Stimulated activated CD8-positive, alpha-beta memory T cell treated with anti-CD3 and anti-CD28 coated beads, Interleukin-7, amount 100 ng/mL, for 1 hour (primary cell): ENCODE data around the gene ACTR3.

Source experiments
- DNase-seq, 2 donors: peaks; one replicate each; pipeline ENCODE4 v3.0.0-alpha.2; 2020; ENCODE audit warnings: low read depth in 2 of 2

Gene ACTR3

DNA sequence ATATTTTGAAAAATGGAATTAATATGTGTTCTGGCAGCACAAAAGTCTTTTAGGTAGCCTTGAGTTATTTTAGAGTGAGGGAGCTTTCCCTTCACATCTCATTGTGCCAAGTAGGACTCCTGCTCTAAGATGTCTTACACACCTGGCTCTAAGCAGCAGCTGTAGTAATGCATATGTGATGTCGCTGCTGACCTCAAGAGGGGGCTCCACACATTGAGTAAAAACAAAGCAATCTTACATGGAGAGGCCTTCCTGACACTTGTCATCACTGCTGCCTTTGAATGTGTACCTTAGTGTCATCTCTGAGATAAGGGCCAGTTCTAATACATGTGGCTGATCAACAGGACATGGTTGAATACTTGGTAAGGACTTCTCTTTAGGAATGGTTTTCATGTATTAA, 75.8 kb downstream of the ACTR3 start:
- no peak for DNase-seq

- no peak for DNase-seq
These were observed 76.3 kb downstream of the ACTR3 start for GRCh38 chr2:113966171-113966570.

DNA sequence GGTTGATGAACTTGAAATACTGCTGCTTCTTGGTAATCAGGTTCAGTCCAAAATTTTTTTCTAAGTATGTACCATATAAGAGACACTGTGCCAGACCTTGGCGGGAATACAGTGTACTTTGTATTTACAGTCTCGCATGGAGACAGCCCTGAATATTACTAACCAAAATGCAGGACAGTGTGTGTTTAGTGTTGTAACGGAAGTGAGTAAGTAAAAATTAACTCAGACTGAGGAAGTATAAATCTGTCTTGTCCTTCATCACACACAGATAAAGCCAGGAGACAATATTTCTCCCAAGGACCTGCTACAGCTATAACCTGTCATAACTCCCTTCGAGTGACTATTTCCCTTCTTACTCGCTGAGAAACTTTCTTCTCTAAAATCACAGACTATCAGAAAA, 76.9 kb downstream of the ACTR3 start:
- no peak for DNase-seq

DNA sequence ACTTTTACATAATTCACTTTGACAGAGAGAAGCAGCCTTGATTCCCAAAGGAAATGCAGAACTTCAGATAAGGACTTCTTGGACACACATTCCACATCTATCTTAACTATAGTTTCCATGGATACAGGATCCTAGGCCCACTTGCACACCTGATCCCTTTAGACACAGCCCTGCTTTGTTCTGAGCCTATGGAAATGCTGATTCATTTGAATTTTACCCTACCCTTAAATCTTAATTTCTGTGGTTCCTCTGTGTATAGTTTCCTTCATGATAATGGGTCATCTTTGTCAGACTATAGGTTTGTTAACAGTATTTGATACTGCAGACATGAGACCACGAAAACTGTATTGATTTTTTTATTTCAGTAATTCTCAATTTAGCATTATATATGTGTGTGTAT, 77.4 kb downstream of the ACTR3 start:
- no peak for DNase-seq

DNA sequence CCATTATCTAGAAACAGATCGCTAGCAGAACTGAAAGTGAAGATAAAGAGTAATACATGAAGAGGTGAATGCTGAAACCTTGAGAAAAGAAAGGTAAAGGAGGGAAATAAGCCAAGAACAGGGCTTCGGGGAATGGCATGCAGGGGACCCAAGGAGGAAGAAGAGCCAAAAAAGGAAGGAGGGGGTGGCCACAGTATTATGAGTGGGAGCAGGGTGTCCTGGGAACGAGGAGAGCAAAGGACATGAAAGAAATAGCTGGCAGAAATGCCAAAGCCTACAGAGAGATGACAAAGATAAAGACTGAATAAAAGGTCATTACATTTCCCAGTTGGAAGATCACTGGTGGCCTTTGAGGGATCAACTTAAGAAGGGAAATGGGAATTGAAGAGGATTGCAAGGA, 82.9 kb downstream of the ACTR3 start:
- DNase-seq = no peak

DNA sequence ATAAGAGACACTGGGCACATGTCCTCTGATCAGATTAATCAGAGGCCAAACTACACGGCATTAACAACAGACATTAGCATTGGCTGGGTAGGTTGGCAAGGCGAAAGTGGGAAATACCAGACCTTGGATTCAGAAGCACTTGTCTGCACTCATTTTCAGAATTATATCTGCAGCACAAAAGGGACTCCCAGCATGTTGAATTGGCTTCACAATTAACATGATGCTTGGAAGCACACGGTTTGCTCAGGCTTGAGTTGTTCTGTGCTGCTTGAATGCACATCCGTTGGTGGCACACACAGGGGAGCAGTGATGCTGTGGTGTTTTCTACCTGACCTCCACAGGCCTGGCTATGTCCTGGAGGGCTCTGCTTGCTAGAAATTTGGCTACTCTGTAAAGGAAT, 83.9 kb downstream of the ACTR3 start:
- DNase-seq = no peak

DNA sequence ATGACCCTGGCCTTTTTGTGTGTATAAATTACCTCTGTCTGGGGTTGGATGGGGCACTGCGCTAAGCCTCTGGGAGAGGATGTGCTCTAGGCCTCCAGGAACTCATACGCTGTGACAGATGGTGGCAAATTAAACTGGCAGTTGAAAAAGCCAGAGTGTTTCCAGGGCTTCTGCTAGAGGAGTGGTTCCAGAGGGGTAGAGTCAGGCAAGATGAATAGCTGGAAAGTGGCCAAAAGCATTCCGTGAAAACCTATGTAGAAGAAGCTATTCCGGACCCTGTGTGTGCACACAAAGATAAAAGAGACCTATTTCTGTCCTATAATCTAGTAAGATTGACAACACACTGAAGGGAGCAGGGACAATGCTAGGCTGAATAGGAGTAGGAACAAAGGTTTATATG, 84.8 kb downstream of the ACTR3 start:
- no peak for DNase-seq

DNA sequence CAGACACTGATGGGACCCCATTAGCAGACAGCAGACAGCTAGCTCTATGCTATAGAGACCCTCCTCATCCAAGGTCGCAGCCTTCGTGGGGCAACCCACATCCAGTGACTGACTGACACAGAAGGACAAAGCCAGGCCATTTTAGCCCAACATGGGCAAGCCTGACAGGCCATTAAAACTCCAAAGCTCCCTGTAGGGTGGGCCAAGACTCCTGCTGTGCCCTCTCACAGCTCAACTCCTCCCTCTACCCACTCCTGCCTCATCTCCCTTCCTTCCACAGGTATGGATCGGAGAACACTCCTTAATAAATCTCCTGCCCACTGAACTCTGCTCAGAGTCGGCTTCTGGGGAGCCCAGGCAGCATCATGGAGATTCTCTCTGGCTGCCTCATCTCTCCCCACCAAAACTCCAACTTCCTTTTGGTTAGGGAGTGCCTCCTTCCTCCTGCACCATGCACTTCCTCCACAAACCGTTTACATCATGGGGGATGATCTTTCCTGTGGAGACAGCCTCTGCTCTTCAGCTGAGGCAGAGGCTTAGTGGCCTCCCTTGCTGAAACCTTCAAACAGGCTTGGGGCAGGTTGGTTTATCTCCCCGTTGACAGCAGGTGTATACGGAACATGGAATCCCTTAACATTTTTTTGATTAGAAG, 86.5 kb downstream of the ACTR3 start:
- no peak for DNase-seq

- no peak for DNase-seq
These were observed 87.3 kb downstream of the ACTR3 start for GRCh38 chr2:113977060-113977659.

DNA sequence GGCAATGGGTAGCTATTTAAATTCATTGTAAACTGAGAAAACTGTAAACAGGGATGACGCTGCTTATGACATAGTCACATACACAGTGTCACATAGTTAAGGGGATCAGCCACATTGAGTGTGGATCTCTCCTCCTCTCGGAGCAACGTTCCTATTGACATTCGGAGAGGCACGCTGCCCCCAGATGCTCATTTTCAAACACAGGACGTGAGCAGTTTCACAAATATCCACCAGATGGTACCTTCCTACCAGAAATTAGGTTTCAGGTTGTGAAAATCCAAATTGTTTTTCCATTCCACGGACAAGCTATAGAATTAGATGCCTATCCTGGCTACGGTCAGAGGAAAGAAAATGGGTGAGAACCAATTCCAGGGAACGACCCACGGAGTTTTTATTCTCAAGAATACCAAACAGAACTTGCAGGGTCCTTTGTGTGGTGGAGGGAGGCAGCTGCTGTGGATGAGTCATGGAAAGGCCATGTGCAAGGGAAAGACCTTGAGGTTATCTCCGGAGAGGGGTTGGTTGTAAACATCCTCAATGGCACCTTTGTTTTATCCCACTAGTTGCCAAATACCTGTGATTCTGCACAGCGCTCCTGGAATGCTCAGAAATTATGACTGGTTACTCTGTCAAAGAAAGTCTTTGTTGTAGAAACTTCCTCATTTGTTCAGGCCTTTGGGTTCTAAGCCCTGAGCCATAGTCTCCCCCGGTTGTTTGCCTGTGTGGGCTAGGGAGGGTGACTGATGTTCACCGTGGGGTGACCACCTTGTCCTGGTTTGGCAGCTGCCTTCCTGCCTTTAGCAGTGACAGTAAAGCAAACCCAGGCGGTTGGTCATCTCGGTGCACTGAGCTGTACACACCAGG, 88.0 kb downstream of the ACTR3 start:
- no peak for DNase-seq

DNA sequence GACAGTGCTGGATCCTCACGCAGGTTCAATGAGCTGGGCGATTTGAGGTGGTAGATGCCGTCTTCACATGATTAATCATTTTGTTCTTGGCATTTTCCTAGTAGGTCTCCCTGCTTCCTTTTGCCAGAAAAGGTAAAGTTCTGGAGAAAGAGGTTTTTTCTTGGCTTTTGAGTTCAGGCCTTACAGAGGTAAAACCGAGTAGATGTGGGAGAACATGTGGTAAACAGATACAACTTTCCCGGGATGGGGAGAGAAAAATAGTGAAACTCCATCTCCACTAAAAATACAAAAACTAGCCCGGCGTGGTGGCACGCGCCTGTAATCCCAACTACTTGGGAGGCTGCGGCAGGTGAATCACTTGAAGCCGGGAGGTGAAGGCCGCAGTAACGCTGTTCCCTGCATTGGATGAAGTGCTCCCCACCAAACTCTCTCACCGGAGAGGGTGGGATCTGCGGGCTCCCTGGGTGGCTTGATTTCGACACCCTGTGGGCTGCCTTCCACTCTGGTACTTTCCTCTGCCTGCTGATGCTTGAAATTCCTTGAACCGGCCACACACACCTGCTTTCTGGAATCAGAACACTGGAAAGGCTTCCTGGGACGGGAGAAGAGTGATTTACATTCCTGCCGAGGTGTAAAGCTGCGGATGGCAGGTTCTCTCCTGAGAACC, 88.8 kb downstream of the ACTR3 start:
- DNase-seq = no peak

GRCh38 chr2:113979191-113980128, 89.6 kb downstream of the ACTR3 start:
- no peak for DNase-seq

GRCh38 chr2:113980946-113981345, 91.1 kb downstream of the ACTR3 start:
- DNase-seq = no peak

DNA sequence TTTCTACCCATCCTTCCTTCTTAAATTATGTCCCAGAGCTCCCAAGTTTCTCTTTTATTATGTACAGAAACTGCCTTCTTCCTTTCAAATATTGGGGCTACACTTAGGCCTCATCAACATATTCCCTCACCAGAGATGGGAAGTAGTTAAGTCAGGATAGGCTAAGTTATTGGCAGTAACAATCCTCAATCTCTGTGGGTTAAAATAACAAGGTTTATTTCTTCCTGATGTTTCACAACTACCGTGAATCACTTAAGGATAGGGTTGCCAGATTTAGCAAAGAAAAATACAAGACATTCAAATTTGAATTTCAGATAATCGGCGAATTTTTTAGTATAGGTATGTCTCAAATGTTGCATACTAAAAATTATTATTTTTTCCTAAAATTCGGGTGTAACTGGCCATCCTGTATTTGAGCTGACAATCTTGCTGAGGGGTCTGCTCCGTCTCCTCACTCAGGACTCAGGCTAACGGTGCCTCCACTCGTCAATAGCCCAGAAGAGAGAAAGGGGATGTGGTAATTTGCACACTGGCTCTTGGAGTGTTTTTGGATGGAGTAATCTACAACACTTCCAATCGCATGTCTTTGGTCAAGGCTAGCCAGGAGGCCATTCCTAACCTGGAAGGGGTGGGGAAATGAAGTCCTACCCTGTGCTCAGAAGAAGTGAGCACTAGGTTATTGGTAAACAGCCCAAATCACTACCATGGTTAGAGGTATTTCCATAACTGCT, 91.7 kb downstream of the ACTR3 start:
- DNase-seq = no peak

GRCh38 chr2:113985554-113986397, 95.9 kb downstream of the ACTR3 start:
- no peak for DNase-seq

DNA sequence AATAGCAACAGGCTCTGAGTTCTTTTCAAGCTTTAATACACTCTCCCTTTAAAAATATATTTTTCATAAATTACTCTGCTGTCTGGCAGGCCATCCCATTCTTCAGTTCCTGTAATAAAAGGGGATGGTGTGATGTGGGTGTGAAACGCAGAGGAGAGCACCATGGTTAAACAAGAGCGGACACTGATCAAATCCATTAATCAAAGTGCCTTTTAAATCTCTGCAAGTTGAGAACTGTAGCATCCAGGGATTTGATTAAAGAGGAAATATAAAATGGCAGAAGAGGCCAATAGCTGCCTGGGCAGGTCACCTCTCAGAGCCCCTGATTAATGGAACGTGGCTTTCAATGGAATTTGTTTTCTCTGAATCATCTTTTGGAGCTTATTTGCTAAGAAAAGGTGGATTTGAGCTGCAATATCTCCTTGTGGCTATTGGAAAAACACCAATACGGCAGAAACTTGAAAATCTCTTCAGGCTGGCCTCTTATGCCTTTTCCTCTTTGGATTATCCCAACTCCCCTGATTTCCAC, 96.9 kb downstream of the ACTR3 start:
- DNase-seq = no peak

DNA sequence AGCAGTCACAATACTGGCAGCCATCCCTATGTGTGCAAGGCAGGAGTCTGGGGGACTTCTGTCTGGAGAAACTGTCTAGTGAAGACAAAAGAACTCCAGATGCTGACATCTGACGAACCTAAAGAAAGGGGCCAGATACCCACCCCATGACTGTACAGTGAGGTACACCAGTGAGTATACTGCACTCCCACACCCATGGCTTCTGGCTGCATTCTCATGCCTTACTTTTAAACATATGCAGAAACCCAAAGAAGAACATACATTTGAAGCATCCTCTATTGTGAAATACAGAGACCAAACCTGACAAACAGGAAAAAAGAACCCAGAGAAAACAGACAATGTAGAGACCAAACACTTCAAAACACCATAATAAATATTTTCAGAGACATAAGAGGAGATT, 102.2 kb downstream of the ACTR3 start:
- DNase-seq = no peak

- no peak for DNase-seq
These were observed 107.0 kb downstream of the ACTR3 start for GRCh38 chr2:113996671-113997594.
